Measurements from ENCODE around the gene SFSWAP.
A peak's percentile ranks its signal among the peaks of the same experiment; 100 is the strongest.
"Not testable (repeated sequence)": the region's sequence is repeated elsewhere in the genome, so short reads cannot be mapped to it uniquely, and the experiment has no call there.

SFSWAP gene

DNA sequence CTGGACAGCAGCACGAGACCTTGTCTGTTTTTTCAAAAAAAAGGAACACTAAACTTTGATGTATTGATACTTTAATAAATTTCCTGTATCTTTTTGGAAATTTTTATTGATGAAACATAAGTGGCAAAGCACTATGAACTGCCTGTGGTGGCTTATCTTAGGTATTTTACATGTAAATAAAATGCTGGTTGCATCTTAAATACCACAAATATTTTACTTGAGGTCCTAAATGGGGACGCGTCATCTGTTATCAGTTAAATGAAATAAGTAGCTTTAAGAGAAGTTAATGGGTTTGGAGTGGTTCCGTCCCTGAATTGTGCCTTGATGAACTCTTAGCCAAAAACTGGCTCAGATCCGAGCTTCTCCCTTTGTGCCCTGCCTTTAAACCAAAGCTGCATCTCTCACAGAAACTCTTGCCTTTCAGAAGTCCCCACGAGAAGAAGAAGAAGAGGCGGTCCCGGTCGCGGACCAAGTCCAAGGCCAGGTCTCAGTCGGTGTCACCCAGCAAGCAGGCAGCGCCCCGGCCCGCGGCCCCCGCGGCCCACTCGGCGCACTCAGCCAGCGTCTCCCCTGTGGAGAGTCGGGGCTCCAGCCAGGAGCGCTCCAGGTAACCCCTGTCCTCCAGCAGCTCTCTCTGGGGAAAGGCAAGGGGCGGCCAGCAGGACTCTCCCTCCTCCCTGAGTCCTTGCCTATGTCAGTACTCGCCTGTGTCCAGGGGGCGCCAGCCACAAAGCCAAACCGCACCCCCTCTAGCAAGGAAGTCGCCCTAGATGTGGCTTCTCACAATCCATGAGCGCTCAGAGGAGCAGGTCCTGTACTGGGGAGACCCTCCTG, 86.1 kb downstream of the SFSWAP start:
- H3K27me3 Mint-ChIP-seq: no peaks in the 10 kb centered on the region
- ATAC-seq (replicated peaks; ENCODE audit: extremely low read depth, poor library complexity, severe bottlenecking) (no peak), DNase-seq (ENCODE audit: low spot score in 2 of 2) (no peak)
- peaks cover 32% of the 10 kb centered on the region for H3K36me3 Mint-ChIP-seq (ENCODE audit: insufficient read depth)
- H3K27ac Mint-ChIP-seq (ENCODE audit: low read depth): no peak overlapping the region
- no peak overlapping the region for H3K4me3 Mint-ChIP-seq
- no peaks in the 10 kb centered on the region for H3K4me1 Mint-ChIP-seq
- H3K9me3 Mint-ChIP-seq: no peaks in the 10 kb centered on the region

- H3K4me1 Mint-ChIP-seq: no peaks in the 10 kb centered on the region
- no peaks in the 10 kb centered on the region for H3K9me3 Mint-ChIP-seq
- H3K27me3 Mint-ChIP-seq: no peaks in the 10 kb centered on the region
- DNase-seq (ENCODE audit: low spot score in 2 of 2): no peak
- H3K27ac Mint-ChIP-seq (ENCODE audit: low read depth): no peak overlapping the region
- ATAC-seq (replicated peaks; ENCODE audit: extremely low read depth, poor library complexity, severe bottlenecking): no peak
- no peak overlapping the region for H3K4me3 Mint-ChIP-seq
- H3K36me3 Mint-ChIP-seq (ENCODE audit: insufficient read depth): peaks cover 34% of the 10 kb centered on the region
Observed at GRCh38 chr12:131797588-131797934, 86.7 kb downstream of the SFSWAP start.

DNA sequence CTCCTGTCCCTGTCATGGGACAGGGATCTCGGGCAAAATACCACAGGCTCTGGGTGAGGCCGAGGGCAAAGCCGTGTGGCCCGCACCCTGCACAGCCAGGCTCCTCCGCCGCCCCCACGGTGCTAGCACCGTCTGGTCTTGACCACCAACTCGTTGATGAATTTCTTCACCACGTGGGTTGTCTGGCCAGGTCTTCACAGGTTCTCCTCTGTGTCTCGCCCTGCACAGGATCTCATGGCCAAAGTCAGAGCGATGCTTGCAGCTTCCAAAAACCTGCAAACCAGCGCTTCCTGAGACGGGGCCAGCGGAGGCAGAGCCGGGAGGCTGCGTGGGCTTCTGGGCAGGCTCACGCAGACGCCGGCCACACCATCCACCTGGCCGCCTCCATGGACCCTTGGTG, 88.3 kb downstream of the SFSWAP start:
- H3K9me3 Mint-ChIP-seq: no peaks in the 10 kb centered on the region
- no peak overlapping the region for H3K27ac Mint-ChIP-seq (ENCODE audit: low read depth)
- ATAC-seq (replicated peaks; ENCODE audit: extremely low read depth, poor library complexity, severe bottlenecking) (no peak), DNase-seq (ENCODE audit: low spot score in 2 of 2) (no peak)
- no peaks in the 10 kb centered on the region for H3K27me3 Mint-ChIP-seq
- no peaks in the 10 kb centered on the region for H3K4me1 Mint-ChIP-seq
- H3K4me3 Mint-ChIP-seq: no peak overlapping the region
- H3K36me3 Mint-ChIP-seq (ENCODE audit: insufficient read depth): peaks cover 33% of the 10 kb centered on the region

DNA sequence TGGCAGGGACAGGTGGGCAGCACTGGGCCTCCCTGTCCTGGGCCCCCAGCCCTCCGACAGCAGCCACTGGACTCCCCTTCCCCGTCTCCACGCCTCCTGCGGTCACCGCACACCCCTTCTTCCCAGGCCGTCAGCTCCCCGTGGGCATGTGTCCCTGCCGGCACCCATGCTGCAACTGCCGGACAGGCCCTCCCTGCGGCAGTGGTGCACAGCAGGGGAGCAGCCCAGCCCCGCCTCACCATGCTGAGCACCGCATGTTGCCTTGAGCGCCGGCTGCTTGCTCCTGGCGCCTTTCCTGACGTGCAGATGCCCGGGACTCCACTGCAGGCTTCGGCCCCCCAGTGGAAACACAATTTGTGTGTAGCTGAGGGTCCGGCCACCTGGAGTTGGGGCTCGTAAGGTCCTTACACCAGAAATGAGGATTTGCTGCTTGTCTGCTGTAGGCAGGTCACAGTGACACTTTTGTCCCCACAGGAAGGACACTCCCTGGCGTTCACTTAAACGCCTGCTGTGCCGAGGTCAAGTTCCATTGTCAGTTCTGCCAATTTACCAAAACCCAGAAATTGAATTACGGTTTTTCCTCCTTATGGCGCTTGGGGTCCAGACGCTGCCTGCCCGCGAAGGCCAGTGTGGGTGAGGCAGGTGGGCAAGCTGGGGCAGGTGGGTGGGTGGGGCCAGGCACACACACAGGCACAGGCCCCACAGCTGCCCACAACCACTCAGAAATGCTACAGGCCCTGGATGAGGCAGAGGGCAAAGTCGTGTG, 89.1 kb downstream of the SFSWAP start:
- no peak overlapping the region for H3K4me3 Mint-ChIP-seq
- H3K4me1 Mint-ChIP-seq: no peaks in the 10 kb centered on the region

DNA sequence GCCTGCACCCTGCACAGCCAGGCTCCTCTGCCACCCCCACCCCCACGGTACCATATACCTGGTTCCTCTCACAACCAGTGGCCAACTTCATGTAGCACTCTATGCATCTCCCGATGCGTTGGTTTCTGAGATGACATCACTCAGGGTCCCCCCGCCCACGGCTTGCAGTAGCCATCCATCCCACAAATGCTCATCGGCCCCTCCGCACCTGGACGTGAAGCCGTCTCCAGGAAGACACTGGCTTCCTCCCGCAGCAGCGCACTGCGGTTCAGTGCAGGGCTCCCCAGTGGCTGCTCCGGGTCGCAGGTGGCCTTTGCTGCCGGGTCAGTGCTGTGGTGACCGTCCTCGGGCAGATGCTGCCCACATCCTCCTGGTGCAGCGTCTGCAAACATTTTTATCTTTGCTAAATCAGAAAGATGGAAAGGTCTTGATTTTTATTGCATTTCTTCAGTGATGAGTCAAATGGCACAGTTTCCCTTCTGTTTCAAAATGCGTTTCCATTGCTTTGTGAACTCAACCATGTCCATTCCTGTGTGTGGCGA, 89.8 kb downstream of the SFSWAP start:
- Mint-ChIP-seq H3K9me3 (no peaks in the 10 kb centered on the region), H3K36me3 (ENCODE audit: insufficient read depth) (peaks cover 34% of the 10 kb centered on the region), H3K27ac (ENCODE audit: low read depth) (no peak overlapping the region), H3K4me3 (no peak overlapping the region), H3K27me3 (no peaks in the 10 kb centered on the region), H3K4me1 (no peaks in the 10 kb centered on the region)
- ATAC-seq (replicated peaks; ENCODE audit: extremely low read depth, poor library complexity, severe bottlenecking): no peak
- DNase-seq (ENCODE audit: low spot score in 2 of 2): no peak

More for the DNA sequence above, 89.1 kb downstream of the SFSWAP start:
- peaks cover 33% of the 10 kb centered on the region for H3K36me3 Mint-ChIP-seq (ENCODE audit: insufficient read depth)
- H3K9me3 Mint-ChIP-seq: no peaks in the 10 kb centered on the region
- ATAC-seq (replicated peaks; ENCODE audit: extremely low read depth, poor library complexity, severe bottlenecking): no peak
- no peak for DNase-seq (ENCODE audit: low spot score in 2 of 2)
- no peaks in the 10 kb centered on the region for H3K27me3 Mint-ChIP-seq
- H3K27ac Mint-ChIP-seq (ENCODE audit: low read depth): no peak overlapping the region

DNA sequence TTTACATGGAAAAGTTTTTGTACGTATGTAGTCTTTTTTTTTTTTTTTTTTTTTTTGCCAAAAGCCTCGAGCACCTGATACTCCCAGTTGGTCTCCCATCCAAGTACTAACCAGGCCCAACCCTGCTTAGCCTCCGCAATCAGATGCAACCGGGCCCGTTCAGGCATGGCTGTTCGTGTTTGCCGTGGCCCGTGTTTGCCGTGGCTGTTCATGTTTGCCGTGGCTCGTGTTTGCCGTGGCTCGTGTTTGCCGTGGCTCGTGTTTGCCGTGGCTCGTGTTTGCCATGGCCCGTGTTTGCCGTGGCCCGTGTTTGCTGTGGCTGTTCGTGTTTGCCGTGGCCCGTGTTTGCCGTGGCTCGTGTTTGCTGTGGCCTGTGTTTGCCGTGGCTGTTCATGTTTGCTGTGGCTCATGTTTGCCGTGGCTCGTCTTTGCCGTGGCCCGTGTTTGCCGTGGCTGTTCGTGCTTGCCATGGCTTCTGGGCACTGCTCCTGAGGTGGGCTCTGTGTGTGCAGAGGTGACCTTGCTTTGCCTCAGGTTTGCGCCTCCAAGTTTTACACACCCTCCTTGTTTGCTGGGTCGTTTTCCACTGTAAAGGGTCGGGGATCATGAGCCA, 90.5 kb downstream of the SFSWAP start:
- Mint-ChIP-seq H3K36me3 (ENCODE audit: insufficient read depth) (peaks cover 33% of the 10 kb centered on the region), H3K4me1 (no peaks in the 10 kb centered on the region), H3K27ac (ENCODE audit: low read depth) (no peak overlapping the region), H3K27me3 (no peaks in the 10 kb centered on the region), H3K9me3 (no peaks in the 10 kb centered on the region), H3K4me3 (no peak overlapping the region)
- DNase-seq (ENCODE audit: low spot score in 2 of 2) (no peak), ATAC-seq (replicated peaks; ENCODE audit: extremely low read depth, poor library complexity, severe bottlenecking) (no peak)

GRCh38 chr12:131803961-131804521, 93.2 kb downstream of the SFSWAP start:
- Mint-ChIP-seq H3K4me1 (no peaks in the 10 kb centered on the region), H3K27ac (ENCODE audit: low read depth) (no peak overlapping the region), H3K27me3 (no peaks in the 10 kb centered on the region)

GRCh38 chr12:131805421-131805820, 94.5 kb downstream of the SFSWAP start:
- Mint-ChIP-seq H3K4me3 (no peak overlapping the region), H3K36me3 (ENCODE audit: insufficient read depth) (peaks cover 19% of the 10 kb centered on the region), H3K27ac (ENCODE audit: low read depth) (peak overlapping the region; percentile 74), H3K9me3 (no peaks in the 10 kb centered on the region), H3K27me3 (no peaks in the 10 kb centered on the region), H3K4me1 (no peaks in the 10 kb centered on the region)
- ATAC-seq (replicated peaks; ENCODE audit: extremely low read depth, poor library complexity, severe bottlenecking) (no peak), DNase-seq (ENCODE audit: low spot score in 2 of 2) (no peak)

More at GRCh38 chr12:131803961-131804521, 93.2 kb downstream of the SFSWAP start:
- Mint-ChIP-seq H3K4me3 (no peak overlapping the region), H3K9me3 (no peaks in the 10 kb centered on the region), H3K36me3 (ENCODE audit: insufficient read depth) (peaks cover 22% of the 10 kb centered on the region)
- no peak for DNase-seq (ENCODE audit: low spot score in 2 of 2)
- ATAC-seq (replicated peaks; ENCODE audit: extremely low read depth, poor library complexity, severe bottlenecking): no peak

DNA sequence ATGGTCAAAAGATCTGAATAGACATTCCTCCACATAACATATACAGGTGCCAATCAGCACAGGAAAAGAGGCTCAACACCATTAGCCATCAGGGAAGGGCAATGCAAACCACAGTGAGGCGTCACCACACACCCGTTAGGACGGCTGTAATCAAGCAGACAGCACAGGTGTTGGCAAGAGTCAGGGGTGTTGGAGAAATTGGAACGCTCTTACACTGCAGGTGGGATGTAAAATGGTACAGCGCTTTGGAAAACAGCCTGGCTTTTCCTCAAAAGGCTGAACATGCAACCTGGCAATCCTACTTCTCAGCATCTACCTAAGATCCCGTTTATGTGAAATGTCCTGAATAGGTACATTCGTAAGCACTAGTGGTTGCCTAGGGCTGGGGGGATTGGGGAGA, 95.8 kb downstream of the SFSWAP start:
- DNase-seq (ENCODE audit: low spot score in 2 of 2): no peak
- Mint-ChIP-seq H3K36me3 (ENCODE audit: insufficient read depth) (peaks cover 11% of the 10 kb centered on the region), H3K4me1 (no peaks in the 10 kb centered on the region), H3K9me3 (no peaks in the 10 kb centered on the region), H3K27ac (ENCODE audit: low read depth) (no peak overlapping the region), H3K4me3 (no peak overlapping the region), H3K27me3 (no peaks in the 10 kb centered on the region)
- ATAC-seq (replicated peaks; ENCODE audit: extremely low read depth, poor library complexity, severe bottlenecking): no peak

DNA sequence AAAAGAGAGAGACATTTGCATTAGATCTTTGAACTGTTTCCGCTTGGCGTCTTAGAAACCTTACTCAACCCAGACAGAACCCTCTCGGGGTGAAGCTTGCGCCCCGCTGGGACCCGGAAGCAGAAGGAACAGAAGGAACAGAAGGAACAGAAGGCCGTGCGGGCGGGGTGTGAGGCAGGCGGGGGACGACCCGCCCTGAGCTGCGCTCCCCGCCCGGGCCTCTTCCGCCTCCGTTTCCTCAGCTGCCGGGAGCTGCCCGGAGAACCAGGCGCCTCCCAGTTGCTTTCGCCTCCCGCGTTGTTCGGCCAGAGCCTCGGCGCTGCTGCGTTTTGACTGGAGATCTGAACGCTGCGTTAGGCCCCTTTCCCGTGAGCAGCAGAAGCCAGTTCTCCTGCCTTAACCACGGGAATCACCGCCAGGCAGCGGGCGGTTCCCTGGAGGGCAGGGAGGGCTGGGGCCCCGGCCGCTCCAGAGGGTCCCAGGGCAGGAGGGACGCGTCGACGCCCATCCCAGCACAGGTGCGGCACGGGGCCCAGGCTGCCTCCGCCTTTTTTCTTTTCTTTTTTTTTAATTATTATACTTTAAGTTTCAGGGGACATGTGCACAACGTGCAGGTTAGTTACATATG, 98.0 kb downstream of the SFSWAP start:
- ATAC-seq (replicated peaks; ENCODE audit: extremely low read depth, poor library complexity, severe bottlenecking) (peak; percentile 67), DNase-seq (ENCODE audit: low spot score in 2 of 2) (no peak)
- peaks cover 6% of the 10 kb centered on the region for H3K9me3 Mint-ChIP-seq
- H3K27me3 Mint-ChIP-seq: no peaks in the 10 kb centered on the region
- H3K4me1 Mint-ChIP-seq: no peaks in the 10 kb centered on the region
- peaks cover 4% of the 10 kb centered on the region for H3K36me3 Mint-ChIP-seq (ENCODE audit: insufficient read depth)
- peak overlapping the region; percentile 67 for H3K4me3 Mint-ChIP-seq
- peak overlapping the region; percentile 55 for H3K27ac Mint-ChIP-seq (ENCODE audit: low read depth)

GRCh38 chr12:131809476-131810254, 98.8 kb downstream of the SFSWAP start:
- H3K4me1 Mint-ChIP-seq; H3K36me3 Mint-ChIP-seq (ENCODE audit: insufficient read depth); H3K27ac Mint-ChIP-seq (ENCODE audit: low read depth); H3K9me3 Mint-ChIP-seq; H3K27me3 Mint-ChIP-seq; DNase-seq (ENCODE audit: low spot score in 2 of 2); ATAC-seq (replicated peaks; ENCODE audit: extremely low read depth, poor library complexity, severe bottlenecking): not testable (repeated sequence)
- peak overlapping the region; percentile 67 for H3K4me3 Mint-ChIP-seq
